HG02970 (cell line): ENCODE measurements around the gene EPHA2.

Experiments used
- ATAC-seq: cut with Tn5 transposase; IDR thresholded peaks from one replicate; pipeline ENCODE4 v1.9.1; 2021; ENCODE audit warnings: mild to moderate bottlenecking, moderate library complexity, moderate number of reproducible peaks; ENCODE audit not compliant: unreplicated experiment, low FRiP score

Gene EPHA2

GRCh38 chr1:16139473-16139962, 16.4 kb downstream of the EPHA2 start:
- no peak for ATAC-seq

DNA sequence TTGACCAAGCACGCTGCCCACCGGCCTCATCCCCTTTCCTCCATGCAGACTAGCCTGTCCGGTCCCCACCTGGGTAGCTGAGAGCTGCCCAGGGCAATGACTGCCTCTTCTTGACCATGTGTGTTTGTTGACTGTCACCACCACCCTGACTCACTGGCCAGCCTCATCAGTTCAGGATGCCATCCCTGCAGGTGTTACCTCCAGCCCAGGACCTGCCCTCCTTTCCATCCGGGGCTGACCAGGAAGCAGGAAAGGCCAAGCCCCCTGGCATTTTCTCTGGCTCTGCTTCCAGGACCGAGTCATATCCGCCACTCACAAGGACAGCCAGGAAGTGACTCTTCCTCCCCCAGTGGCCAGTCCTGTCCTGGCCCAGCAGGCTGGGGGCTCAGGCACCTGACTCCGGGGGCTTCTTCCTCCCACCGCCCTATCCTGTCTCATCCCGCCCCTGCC, 17.1 kb downstream of the EPHA2 start:
- no peak for ATAC-seq

DNA sequence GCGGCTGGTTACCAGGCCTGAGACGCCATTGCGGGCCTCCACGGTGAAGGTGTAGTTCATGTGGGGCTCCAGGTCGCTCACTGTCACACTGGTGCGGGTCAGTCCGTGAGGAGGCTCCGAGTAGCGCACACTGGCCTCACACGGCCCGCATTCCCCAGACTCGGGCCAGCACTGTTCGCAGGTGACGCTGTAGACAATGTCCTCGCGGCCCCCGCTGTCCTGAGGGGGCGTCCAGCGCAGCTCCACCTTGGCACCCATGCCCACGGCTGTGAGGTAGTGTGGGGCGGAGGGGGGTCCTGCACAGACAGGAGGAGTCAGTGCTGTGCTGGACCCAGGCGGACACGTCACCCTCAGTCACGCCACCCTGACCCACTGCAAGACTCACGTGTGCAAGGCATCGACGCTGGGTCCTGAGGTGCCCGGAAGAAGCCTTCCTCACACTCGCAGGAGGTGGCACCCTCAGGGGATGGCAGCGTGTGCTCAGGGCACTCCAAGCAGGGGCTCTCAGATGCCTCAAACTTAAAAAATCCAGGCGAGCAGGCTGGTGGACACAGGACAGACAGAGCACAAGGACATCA, 17.9 kb downstream of the EPHA2 start:
- ATAC-seq = no peak

DNA sequence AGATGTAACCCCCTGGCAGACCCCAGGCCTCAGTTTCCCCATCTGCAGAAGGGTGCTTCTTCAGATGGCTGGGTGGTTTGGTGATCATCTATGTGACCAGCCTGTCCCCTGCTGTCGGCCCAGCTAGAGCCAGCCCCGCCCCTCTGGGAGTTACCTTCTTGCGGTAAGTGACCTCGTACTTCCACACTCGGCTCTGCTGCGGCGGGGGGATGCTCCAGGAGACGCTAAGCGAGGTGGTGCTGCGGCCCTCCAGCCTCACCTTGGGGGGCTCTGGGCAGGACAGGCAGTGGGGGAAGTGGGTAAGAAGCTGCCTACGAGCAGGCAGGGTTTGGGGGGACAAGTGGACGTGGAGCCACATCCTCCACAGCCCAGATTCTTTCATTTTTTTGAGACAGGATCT, 20.4 kb downstream of the EPHA2 start:
- ATAC-seq = no peak

DNA sequence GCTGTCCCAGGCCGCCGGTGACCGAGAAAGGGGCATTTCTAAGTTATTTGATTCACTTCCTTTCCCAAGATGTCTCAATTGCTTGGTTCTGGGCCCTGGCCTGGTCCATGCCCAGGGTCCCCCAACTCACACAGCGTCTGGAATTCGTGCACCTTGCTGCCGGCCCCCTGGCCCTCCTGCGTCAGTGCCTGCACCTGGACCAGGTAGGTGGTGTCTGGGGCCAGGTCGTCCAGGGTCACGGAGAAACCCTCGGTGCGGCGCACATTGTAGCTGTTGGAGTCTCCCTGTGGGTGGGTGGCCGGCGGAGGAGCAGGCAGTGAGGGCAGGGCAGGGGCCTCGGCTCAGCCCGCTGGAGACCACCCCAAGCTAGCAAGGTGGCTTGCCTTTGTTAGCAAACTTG, 21.0 kb downstream of the EPHA2 start:
- no peak for ATAC-seq

DNA sequence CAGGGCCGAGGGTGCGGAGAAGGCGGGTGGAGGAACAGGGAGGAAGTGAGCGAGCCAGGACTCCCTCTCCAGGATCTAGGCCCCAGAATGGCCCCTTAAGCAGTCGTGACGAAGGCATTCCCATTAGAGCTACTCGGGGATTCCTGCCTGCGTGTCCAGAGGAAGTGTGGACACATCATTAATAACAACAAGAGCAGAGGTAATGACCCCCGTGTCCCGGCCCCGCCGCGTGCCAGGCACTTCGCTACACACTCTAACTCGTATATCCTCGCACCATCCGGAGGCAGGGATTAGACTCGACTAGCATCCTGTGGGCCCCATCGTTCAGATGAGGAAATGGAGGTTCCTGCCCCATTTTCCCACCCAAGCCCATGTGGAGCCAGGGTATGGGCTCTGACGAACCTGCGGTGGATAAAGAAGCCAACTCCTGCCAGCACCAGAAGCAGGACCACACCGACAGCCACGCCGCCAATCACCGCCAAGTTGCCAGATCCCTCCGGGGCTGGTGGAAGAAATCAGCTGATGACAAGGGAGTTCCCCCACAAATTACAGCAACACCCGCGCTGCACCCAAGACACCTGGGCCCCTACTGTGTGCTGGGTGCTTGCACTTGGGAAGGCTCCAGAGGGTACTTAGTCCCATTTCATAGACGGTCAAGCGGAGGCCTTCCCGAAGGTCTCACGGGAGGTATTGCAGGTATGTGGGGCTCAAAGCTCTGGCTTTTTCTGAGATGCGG, 21.6 kb downstream of the EPHA2 start:
- ATAC-seq = no peak

- no peak for ATAC-seq
Measured at GRCh38 chr1:16133007-16133961, 22.6 kb downstream of the EPHA2 start.

GRCh38 chr1:16132325-16132785, 23.5 kb downstream of the EPHA2 start:
- ATAC-seq = no peak

DNA sequence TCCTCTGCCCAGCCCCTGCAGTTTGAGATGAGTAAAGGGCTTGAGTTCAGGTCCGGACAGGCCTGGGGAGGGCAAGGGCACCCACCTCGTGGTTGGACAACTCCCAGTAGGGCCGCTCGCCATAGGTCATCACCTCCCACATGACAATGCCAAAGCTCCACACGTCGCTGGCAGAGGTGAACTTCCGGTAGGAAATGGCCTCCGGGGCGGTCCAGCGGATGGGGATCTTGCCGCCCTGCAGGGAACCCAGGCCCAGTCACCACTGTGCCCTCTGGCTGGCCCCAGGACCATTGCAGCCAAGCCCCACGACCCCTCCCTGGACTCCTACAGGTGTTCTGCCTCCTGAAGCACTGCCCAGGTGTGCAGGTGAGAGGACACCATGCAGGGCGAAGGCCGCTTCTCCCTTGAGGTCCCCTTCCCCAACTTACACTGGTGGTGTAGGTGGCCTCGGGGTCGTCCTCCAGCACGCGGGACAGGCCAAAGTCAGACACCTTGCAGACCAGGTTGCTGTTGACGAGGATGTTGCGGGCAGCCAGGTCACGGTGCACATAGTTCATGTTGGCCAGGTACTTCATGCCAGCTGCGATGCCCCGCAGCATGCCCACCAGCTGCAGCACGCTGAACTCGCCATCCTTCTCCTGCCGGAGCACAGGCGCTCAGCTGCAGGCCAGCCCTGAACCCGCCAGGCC, 24.1 kb downstream of the EPHA2 start:
- no peak for ATAC-seq

DNA sequence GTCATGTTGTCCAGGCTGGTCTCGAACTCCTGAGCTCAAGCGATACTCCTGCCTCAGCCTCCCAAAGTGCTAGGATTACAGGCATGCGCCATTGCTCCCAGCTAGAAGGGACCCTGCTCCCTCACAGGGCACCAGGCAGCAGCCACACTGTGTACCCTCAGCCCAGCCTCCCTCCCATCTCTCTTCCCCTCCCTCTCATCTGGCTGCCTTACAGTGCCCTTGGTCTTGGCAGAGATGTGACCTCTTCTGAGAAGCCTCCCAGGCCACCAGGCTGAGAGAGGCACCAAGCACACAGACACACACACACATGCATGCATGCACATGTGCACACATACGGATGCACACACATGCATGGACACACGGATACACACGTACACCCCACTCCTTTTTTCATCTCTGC, 25.0 kb downstream of the EPHA2 start:
- no peak for ATAC-seq

GRCh38 chr1:16129921-16130543, 25.8 kb downstream of the EPHA2 start:
- no peak for ATAC-seq

- ATAC-seq = no peak
Measured at GRCh38 chr1:16129316-16129715, 26.6 kb downstream of the EPHA2 start.

DNA sequence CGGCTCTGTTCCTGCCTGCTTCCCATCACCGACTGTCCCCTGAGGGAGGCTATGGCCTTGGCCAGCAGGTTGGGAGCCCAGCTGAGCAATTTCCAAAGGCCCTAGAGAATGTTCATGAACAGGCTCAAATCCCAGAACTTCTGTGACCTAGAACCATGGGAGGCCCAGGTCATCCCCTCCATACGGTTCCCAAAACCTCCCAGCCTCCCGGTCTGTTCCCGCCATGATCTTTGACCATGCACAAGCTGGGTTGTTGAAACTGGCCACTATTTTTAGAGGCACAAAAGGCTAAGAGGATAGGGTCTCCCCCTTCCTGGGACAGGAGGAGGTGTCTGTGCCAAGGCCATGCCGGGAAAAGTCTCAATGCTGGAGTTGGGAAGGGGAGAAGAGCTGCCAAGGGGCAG, 27.5 kb downstream of the EPHA2 start:
- no peak for ATAC-seq

DNA sequence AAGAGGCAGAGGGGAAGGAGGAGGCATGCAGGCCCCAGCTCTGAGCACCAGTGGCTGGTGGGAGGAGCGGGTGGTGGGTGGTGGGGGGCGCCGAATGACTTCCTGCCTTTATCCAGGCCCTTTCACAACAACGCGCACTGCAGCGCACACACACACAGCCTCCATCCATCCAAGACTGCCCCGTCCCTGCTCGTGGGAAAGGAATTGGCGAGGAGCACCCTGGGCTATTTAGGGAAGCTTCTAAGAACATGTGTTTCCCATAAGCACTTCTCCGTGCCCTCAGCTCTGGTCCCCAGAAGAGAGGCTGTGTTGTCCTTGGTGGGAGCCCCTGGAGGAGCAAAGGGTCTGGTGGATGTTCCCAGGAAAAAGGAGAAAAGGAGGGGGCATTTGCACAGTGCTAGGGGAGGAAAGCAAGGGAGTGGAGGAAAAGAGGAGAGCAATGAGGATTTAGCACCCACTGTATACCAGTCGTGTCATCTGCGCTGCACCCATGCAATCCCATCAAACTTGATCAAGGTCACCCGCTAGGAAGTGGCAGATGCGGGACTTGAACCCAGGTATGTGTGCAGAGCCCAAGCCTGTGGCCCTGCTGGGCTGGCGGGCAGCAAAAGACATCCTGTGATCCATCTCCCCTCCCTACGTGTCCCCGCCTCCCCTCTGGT, 28.1 kb downstream of the EPHA2 start:
- no peak for ATAC-seq

- ATAC-seq = no peak
Measured at GRCh38 chr1:16126743-16127515, 28.9 kb downstream of the EPHA2 start.

- no peak for ATAC-seq
Measured at GRCh38 chr1:16126160-16126559, 29.7 kb downstream of the EPHA2 start.

DNA sequence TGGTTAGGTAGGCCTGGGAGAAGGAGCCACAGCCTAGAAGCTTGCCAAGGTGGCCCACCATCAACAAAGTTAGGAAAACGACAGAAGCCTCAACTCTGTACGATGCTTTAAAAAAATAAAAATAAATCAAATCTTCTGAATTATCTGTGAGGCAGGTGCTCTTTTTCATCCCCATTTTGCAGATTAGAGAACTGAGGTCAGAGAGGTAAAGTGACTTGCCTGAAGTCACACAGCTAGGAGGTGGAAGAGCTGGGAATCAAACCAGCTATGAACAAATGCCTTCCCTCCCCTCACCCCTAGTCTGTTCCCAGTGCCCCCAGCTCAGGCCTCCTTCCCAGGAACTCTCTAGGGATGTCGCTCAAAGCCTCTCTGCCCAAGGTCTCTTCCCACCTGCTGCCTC, 30.4 kb downstream of the EPHA2 start:
- no peak for ATAC-seq

GRCh38 chr1:16125088-16125470, 30.8 kb downstream of the EPHA2 start:
- no peak for ATAC-seq
